Rectal smooth muscle tissue (tissue), 1 donor: ENCODE measurements around the gene MACROH2A2.

Source experiments
- H3K27ac ChIP-seq: one replicate; pipeline ENCODE4 v1.7.0; 2013; ENCODE audit warnings: low read depth, low read length, inconsistent platforms
- H3K27me3 ChIP-seq: one replicate; pipeline ENCODE4 v1.7.0; 2013; ENCODE audit warnings: low read length; ENCODE audit not compliant: control insufficient read depth, insufficient read depth
- H3K36me3 ChIP-seq: one replicate; pipeline ENCODE4 v1.7.0; 2013; ENCODE audit warnings: low read length; ENCODE audit not compliant: control insufficient read depth, insufficient read depth
- H3K4me1 ChIP-seq: one replicate; pipeline ENCODE4 v1.7.0; 2013; ENCODE audit warnings: low read length; ENCODE audit not compliant: control insufficient read depth, insufficient read depth
- H3K4me3 ChIP-seq: one replicate; pipeline ENCODE4 v1.7.0; 2013; ENCODE audit warnings: low read length
- H3K9ac ChIP-seq: one replicate; pipeline ENCODE4 v1.7.0; 2013; ENCODE audit warnings: low read length

Gene MACROH2A2

GRCh38 chr10:70053218-70053840, 683 bp downstream of the MACROH2A2 start:
- Histone ChIP-seq H3K36me3 (no peaks in the 10 kb centered on the region), H3K9ac (no peak overlapping the region), H3K4me1 (no peaks in the 10 kb centered on the region), H3K4me3 (peak overlapping the region; percentile 55), H3K27ac (peak overlapping the region; percentile 65), H3K27me3 (no peaks in the 10 kb centered on the region)

GRCh38 chr10:70053841-70054288, 1.2 kb downstream of the MACROH2A2 start:
- Histone ChIP-seq H3K9ac (no peak overlapping the region), H3K27me3 (no peaks in the 10 kb centered on the region), H3K27ac (no peak overlapping the region)

GRCh38 chr10:70054902-70055301, 2.3 kb downstream of the MACROH2A2 start:
- no peaks in the 10 kb centered on the region for H3K27me3 ChIP-seq
- H3K36me3 ChIP-seq, result no peaks in the 10 kb centered on the region
- no peak overlapping the region for H3K27ac ChIP-seq
- H3K9ac ChIP-seq, result no peak overlapping the region
- H3K4me3 ChIP-seq, result no peak overlapping the region
- no peaks in the 10 kb centered on the region for H3K4me1 ChIP-seq

More at GRCh38 chr10:70053841-70054288, 1.2 kb downstream of the MACROH2A2 start:
- H3K36me3 ChIP-seq, result no peaks in the 10 kb centered on the region
- H3K4me1 ChIP-seq, result no peaks in the 10 kb centered on the region
- peak overlapping the region; percentile 55 for H3K4me3 ChIP-seq

GRCh38 chr10:70055550-70055949, 2.9 kb downstream of the MACROH2A2 start:
- Histone ChIP-seq H3K4me3 (no peak overlapping the region), H3K4me1 (no peaks in the 10 kb centered on the region), H3K27me3 (no peaks in the 10 kb centered on the region), H3K36me3 (no peaks in the 10 kb centered on the region), H3K27ac (no peak overlapping the region), H3K9ac (no peak overlapping the region)

GRCh38 chr10:70057306-70057705, 4.7 kb downstream of the MACROH2A2 start:
- Histone ChIP-seq H3K27ac (no peak overlapping the region), H3K4me1 (no peaks in the 10 kb centered on the region), H3K27me3 (no peaks in the 10 kb centered on the region), H3K4me3 (no peak overlapping the region), H3K9ac (no peak overlapping the region), H3K36me3 (no peaks in the 10 kb centered on the region)

GRCh38 chr10:70060389-70060788, 7.7 kb downstream of the MACROH2A2 start:
- Histone ChIP-seq H3K4me1 (no peaks in the 10 kb centered on the region), H3K9ac (no peak overlapping the region), H3K36me3 (no peaks in the 10 kb centered on the region), H3K4me3 (no peak overlapping the region), H3K27ac (no peak overlapping the region), H3K27me3 (no peaks in the 10 kb centered on the region)

- Histone ChIP-seq H3K27ac (no peak overlapping the region), H3K9ac (no peak overlapping the region), H3K4me1 (no peaks in the 10 kb centered on the region), H3K27me3 (no peaks in the 10 kb centered on the region), H3K36me3 (no peaks in the 10 kb centered on the region), H3K4me3 (no peak overlapping the region)
Observed at GRCh38 chr10:70063418-70064098, 10.9 kb downstream of the MACROH2A2 start.

- H3K9ac ChIP-seq, result no peak overlapping the region
- H3K27me3 ChIP-seq, result no peaks in the 10 kb centered on the region
- H3K4me1 ChIP-seq, result no peaks in the 10 kb centered on the region
- no peak overlapping the region for H3K4me3 ChIP-seq
- H3K36me3 ChIP-seq, result no peaks in the 10 kb centered on the region
- H3K27ac ChIP-seq, result no peak overlapping the region
Observed at GRCh38 chr10:70064486-70064885, 11.8 kb downstream of the MACROH2A2 start.

- Histone ChIP-seq H3K36me3 (no peaks in the 10 kb centered on the region), H3K27me3 (no peaks in the 10 kb centered on the region), H3K27ac (no peak overlapping the region), H3K4me1 (no peaks in the 10 kb centered on the region), H3K9ac (no peak overlapping the region), H3K4me3 (no peak overlapping the region)
Observed at GRCh38 chr10:70066190-70066589, 13.5 kb downstream of the MACROH2A2 start.

- Histone ChIP-seq H3K27me3 (no peaks in the 10 kb centered on the region), H3K27ac (no peak overlapping the region), H3K36me3 (no peaks in the 10 kb centered on the region), H3K9ac (no peak overlapping the region), H3K4me1 (no peaks in the 10 kb centered on the region), H3K4me3 (no peak overlapping the region)
Observed at GRCh38 chr10:70067586-70067985, 14.9 kb downstream of the MACROH2A2 start.

GRCh38 chr10:70068925-70069324, 16.3 kb downstream of the MACROH2A2 start:
- Histone ChIP-seq H3K4me3 (no peak overlapping the region), H3K27me3 (no peaks in the 10 kb centered on the region), H3K27ac (no peak overlapping the region), H3K4me1 (no peaks in the 10 kb centered on the region), H3K9ac (no peak overlapping the region), H3K36me3 (no peaks in the 10 kb centered on the region)

- no peak overlapping the region for H3K27ac ChIP-seq
- no peak overlapping the region for H3K4me3 ChIP-seq
- no peaks in the 10 kb centered on the region for H3K4me1 ChIP-seq
- no peaks in the 10 kb centered on the region for H3K27me3 ChIP-seq
- no peaks in the 10 kb centered on the region for H3K36me3 ChIP-seq
- H3K9ac ChIP-seq, result no peak overlapping the region
Observed at GRCh38 chr10:70069346-70069745, 16.7 kb downstream of the MACROH2A2 start.

- Histone ChIP-seq H3K27me3 (no peaks in the 10 kb centered on the region), H3K9ac (no peak overlapping the region), H3K27ac (no peak overlapping the region), H3K4me3 (no peak overlapping the region), H3K36me3 (no peaks in the 10 kb centered on the region), H3K4me1 (no peaks in the 10 kb centered on the region)
Observed at GRCh38 chr10:70070834-70071233, 18.2 kb downstream of the MACROH2A2 start.
